Stimulated activated CD8-positive, alpha-beta memory T cell treated with anti-CD3 and anti-CD28 coated beads, Interleukin-4, amount 100 ng/mL, for 48 hours (primary cell): ENCODE results near the gene PDS5B.
"Not testable (repeated sequence)": the region's sequence is repeated elsewhere in the genome, so short reads cannot be mapped to it uniquely, and the experiment has no call there.

ENCODE experiments used
- DNase-seq: peaks from one replicate; pipeline ENCODE4 v3.0.0-alpha.2; 2020

Gene PDS5B

GRCh38 chr13:32660227-32660626, 74.0 kb downstream of the PDS5B start:
- DNase-seq = no peak

- no peak for DNase-seq
These were observed 75.4 kb downstream of the PDS5B start for GRCh38 chr13:32661685-32662084.

- no peak for DNase-seq
These were observed 77.4 kb downstream of the PDS5B start for GRCh38 chr13:32663660-32664059.

- DNase-seq = no peak
These were observed 80.8 kb downstream of the PDS5B start for GRCh38 chr13:32666990-32667571.

- DNase-seq = no peak
These were observed 82.9 kb downstream of the PDS5B start for GRCh38 chr13:32669030-32669646.

- DNase-seq = no peak
These were observed 88.3 kb downstream of the PDS5B start for GRCh38 chr13:32674503-32674902.

- DNase-seq = no peak
These were observed 90.0 kb downstream of the PDS5B start for GRCh38 chr13:32676242-32676641.

- no peak for DNase-seq
These were observed 95.9 kb downstream of the PDS5B start for GRCh38 chr13:32682130-32682529.

- DNase-seq = no peak
These were observed 96.5 kb downstream of the PDS5B start for GRCh38 chr13:32682740-32683139.

- DNase-seq = no peak
These were observed 101.0 kb downstream of the PDS5B start for GRCh38 chr13:32687275-32687674.

GRCh38 chr13:32695602-32696250, 109.5 kb downstream of the PDS5B start:
- DNase-seq = no peak

GRCh38 chr13:32707471-32707870, 121.2 kb downstream of the PDS5B start:
- DNase-seq = no peak

- no peak for DNase-seq
These were observed 127.1 kb downstream of the PDS5B start for GRCh38 chr13:32713397-32713796.

GRCh38 chr13:32716201-32716600, 129.9 kb downstream of the PDS5B start:
- DNase-seq = not testable (repeated sequence)

GRCh38 chr13:32720026-32720425, 133.8 kb downstream of the PDS5B start:
- no peak for DNase-seq

GRCh38 chr13:32721131-32722034, 135.1 kb downstream of the PDS5B start:
- DNase-seq = not testable (repeated sequence)

- no peak for DNase-seq
These were observed 136.1 kb downstream of the PDS5B start for GRCh38 chr13:32722340-32722739.

GRCh38 chr13:32723987-32724386, 137.7 kb downstream of the PDS5B start:
- DNase-seq = no peak

- DNase-seq = no peak
These were observed 140.3 kb downstream of the PDS5B start for GRCh38 chr13:32726374-32727037.

- DNase-seq = no peak
These were observed 142.1 kb downstream of the PDS5B start for GRCh38 chr13:32728327-32728726.

GRCh38 chr13:32729097-32729496, 142.8 kb downstream of the PDS5B start:
- not testable (repeated sequence) for DNase-seq

GRCh38 chr13:32731074-32731473, 144.8 kb downstream of the PDS5B start:
- DNase-seq = no peak

GRCh38 chr13:32731576-32731975, 145.3 kb downstream of the PDS5B start:
- DNase-seq = no peak
